ENCODE measurements around the gene ACSL3.

GRCh38 chr2:222877556-222878300 lies 16.9 kb downstream of the ACSL3 start:
- TF ChIP-seq, protein P1, sequence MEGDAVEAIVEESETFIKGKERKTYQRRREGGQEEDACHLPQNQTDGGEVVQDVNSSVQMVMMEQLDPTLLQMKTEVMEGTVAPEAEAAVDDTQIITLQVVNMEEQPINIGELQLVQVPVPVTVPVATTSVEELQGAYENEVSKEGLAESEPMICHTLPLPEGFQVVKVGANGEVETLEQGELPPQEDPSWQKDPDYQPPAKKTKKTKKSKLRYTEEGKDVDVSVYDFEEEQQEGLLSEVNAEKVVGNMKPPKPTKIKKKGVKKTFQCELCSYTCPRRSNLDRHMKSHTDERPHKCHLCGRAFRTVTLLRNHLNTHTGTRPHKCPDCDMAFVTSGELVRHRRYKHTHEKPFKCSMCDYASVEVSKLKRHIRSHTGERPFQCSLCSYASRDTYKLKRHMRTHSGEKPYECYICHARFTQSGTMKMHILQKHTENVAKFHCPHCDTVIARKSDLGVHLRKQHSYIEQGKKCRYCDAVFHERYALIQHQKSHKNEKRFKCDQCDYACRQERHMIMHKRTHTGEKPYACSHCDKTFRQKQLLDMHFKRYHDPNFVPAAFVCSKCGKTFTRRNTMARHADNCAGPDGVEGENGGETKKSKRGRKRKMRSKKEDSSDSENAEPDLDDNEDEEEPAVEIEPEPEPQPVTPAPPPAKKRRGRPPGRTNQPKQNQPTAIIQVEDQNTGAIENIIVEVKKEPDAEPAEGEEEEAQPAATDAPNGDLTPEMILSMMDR (IDR thresholded peaks at IDR 0.05) = no peak
- TF ChIP-seq POLR2A (IDR thresholded peaks at IDR 0.05) (no peak), POLR2AphosphoS5 (IDR thresholded peaks at IDR 0.05) (no peak), EP300 (IDR thresholded peaks at IDR 0.05) (no peak)
